ENCODE measurements around the gene ANKDD1A.

Gene ANKDD1A

DNA sequence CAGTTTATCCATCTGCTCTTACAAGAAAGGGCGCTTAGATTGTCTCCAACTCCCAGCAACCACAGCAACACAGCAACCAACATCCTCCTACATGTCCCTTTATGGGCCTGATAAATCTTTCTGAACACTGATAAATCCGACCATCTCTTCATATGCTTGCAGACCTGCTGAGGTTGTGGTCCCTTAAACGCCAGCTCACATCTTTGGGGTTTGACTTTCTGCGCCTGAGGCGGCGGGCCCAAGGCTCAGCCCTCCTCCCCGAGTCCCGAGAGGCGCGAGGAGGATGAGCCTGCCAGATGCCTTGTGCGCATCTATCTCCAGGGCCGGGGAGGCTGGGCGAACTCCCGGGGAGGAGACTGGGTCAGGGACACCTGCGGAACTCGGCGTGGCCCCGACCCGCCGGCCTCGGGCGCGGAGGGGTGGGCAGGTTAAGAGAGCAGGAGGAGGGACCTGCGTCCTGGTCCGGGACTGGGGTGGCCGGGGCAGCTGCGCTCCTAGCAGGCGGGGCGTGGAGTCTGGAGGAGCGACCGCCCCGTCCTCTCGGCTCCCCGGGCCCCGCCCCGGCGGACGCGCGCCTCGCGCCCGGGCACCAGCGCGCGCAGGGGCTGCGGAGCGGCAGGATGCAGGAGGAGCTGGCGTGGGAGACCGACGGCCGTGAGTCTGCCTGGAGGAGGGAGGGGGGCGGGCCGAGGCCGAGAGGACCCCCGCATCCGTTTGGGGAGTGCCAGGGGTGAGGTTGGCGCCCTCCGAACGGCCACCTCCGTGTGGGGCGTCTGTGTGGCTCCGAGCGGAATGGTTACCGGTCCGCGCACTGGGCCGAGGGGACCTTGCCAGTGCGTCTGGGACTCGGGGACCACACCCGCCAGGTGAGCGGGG is at the start of gene ANKDD1A:
ANKDD1A (plus strand) TSS at position 592 of the 876 bp plus-strand sequence; CDS start at position 621, 29 bp downstream.
- DNase-seq: no peak

DNA sequence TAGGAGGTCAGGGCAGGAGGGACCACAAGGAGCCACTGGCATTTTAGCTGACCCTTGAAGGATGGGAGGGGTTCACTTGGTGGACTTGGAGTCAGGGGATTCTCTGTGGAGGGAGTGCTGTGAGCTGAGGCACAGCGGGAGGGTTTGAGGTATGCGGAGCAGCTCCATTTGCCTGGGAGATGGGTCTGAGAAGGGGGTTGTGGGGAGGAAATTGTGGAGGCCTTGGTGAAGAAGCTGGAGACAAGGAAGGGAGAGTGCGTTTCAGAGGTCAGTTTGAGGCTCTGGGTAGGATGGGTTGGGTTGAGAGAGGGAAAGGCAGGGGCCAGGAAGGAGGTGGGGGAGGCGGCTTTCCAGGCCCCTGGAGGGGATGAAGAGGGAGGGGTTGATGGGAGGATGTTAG is 49.7 kb upstream of the ANKDD1A start:
- no peak for DNase-seq

DNA sequence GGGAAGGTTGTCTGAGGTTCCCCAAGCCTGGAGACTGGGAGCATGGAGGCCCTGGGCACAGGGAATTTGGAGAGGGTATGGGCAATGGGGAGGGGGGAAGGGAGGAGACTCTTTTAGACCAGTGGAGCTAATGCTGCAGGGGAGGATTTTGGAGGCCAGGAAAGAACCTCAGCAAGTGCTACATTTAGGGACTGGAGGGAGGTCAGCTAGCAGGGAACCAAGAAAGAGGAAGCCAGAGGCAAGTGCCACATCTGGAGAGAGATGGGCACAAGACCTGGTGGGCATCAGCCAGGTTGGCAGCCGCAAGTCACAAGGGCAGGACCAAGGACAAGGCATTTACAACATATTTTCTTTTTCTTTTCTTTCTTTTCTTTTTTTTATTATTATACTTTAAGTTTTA is 49.3 kb upstream of the ANKDD1A start:
- DNase-seq: no peak

DNA sequence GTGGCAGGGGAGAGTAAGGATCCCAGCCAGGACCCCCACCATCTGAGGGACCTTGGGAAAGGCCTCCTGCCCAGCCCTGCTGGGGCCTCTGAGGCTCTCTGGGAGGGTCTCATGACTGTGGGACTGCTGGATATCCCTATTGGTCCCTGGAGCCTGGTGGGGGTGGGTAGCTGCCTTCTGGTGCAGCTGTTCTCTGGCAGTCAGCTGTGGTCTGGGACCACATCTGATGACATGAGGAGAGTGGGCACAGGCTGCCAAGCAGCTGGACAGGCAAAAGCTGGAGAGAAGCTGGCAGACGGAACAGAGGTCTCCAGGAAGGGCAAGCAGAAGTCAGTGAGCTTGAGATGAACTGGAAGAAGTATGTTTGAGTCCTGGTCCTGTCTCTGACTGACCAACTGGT is 47.6 kb upstream of the ANKDD1A start:
- DNase-seq: no peak

DNA sequence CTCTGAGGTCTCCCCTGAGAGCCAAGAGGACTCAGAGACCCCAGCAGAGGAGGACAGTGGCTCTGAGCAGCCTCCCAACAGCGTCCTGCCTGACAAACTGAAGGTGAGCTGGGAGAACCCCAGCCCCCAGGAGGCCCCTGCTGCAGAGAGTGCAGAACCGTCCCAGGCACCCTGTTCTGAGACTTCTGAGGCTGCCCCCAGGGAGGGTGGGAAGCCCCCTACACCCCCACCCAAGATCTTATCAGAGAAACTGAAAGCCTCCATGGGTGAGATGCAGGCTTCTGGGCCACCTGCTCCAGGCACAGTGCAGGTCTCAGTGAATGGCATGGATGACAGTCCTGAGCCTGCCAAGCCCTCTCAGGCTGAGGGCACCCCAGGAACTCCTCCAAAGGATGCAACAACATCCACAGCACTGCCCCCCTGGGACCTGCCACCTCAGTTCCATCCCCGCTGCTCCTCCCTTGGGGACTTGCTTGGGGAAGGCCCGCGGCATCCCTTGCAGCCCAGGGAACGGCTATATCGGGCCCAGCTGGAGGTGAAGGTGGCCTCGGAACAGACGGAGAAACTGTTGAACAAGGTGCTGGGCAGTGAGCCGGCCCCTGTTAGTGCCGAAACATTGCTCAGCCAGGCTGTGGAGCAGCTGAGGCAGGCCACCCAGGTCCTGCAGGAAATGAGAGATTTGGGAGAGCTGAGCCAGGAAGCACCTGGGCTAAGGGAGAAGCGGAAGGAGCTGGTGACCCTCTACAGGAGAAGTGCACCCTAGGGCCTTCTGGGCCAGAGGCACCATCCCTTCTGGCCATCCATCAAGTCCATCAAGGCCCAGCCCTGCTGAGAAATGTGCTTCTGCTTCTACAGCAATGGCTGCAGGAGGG is 46.3 kb upstream of the ANKDD1A start:
- no peak for DNase-seq

DNA sequence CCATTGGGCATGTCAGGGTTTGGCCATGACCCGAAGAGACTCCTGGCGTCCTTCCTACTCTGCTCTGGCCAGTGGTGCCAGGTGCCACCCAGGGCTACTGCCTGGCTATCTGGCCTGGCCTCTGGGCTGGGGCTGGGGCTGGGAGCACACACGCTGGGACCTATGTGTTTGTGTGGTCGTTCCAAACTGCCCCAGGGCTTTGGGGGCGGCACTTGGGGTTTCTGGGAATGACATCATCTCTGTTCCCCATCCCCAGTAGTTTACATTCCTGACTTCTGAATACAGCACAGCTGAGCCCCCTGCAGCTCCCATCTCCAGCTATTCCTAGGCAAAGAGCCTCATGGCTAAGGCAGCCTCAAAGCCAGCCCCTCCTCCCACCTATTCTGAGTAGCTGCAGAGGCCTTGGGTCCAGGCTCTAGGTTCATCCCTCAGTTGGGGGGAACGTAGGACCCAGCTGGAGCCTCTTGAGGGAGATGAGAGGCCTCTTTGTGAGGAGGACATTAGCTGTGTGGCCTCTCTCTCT is 45.6 kb upstream of the ANKDD1A start:
- DNase-seq: no peak

DNA sequence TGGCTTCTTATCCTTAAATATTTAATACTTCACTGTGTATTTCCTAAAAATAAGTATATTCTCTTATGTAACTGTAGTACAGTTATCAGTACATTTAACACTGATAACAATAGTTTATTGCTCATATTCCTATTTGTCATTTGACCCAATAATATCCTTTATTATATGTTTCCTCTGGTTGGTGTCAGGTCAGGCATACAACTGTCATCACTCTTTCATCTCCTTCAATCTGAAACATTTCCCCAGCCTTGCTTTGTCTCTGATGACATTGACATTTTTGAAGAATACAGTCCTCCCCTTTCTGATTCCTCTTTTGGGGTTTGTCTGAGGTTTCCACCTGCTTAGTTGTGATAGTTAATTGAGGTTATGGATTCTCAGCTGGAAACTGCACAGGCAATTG is 42.2 kb upstream of the ANKDD1A start:
- no peak for DNase-seq

DNA sequence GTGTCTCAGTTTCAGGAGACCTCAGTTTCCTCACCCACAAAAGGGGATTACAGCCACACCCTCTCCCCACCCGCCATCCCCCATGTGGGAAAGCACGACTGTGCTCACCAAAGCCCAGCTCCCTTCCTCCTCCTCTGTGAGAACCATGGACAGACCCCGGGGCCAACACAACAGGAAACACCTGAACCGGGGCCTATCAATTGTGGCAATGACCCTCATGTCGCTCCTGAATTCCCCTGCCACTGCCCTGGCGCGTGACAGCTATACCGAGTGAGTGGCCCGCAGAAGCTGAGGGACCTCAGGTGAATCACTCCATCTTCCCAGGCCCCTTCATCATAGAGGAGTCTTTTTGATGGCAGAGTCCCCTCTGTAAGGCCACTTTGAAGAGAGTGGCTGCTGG is 41.3 kb upstream of the ANKDD1A start:
- no peak for DNase-seq

DNA sequence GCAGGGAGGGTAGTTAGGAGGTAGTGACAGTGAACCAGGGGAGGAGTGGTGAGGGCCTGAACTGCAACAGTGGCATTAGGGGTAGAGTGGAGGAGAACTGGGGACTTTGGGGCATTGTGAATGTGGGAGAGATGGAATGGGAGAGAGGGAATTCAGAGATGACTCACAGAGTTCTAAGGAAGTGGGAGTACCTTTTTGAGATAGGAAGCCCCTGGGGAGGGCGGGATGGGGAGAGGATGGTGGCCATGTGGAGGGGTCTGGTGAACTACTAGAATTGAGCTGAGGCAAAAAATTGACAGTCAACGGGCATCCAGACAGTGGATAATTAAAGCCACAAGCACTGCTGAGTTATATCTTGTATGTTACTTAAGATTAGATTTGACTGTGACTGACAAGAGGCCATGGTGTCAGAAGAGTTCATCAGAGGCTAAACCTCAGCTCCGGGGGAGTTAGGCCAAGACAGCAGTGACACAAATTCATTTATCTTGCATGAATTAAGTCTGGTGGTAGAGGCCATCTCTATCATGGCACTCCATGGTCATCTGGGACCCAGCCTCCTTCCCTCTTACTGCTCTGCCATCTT is 36.0 kb upstream of the ANKDD1A start:
- DNase-seq: no peak

DNA sequence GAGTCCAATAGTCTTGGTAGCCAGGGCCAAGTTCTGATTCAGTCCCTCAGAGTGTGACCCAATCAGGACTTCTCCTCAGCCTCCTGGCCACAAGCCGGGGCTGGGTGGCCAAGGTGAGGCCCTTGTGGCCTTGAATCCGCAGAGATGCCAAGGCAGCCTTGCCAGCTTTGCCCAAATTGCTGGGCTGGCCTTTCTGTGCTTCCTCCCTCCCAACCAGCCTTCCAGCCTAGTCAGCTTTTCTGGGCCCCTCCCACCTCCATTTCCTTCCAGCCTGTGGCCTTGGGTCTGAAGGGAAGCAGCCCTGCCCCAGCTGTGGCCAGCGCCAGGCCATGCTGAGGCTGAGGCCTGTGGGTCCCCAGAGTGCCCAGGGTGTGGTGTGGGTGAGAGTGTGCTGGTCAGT is 34.3 kb upstream of the ANKDD1A start:
- DNase-seq: no peak

DNA sequence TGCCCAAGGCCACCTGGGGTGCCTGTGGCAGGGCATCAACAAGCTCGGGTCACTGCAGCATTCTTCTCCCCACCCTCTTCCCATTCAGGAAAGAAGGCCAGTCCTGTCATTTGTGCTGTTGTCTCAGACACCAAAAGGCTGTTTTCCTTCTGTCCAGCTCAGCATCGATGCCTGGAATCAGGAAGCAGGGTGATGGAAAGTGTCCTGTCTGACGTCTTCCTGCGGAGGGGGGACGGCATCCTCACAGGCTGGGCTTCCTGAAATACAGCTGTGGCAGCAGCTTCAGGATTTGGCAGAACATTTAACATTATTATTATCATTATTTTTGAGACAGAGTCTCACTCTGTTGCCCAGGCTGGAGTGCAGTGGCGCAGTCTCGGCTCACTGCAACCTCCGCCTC is 33.0 kb upstream of the ANKDD1A start:
- DNase-seq: no peak

DNA sequence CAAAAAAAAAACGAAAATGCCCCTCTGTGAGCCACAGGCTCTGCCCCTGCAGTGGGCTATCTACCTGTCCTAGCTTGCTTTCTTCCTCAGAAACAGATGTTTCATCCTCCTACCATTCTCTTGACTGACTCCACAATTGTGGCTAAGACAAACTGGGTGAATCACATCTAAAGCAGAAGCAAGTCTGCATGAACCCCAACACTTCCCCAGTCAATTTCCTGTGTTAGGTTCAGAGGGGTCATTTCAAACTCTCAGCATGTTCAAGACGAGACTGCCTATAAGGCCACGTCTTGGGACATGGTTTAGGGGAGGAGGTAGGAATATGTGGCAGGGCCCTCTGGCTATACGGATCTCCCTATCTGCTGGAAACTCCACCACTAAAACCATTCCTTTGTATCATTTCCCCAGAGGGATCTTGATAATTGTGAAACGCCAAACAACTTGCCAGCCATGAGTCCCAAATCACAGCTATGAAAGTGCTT is 28.6 kb upstream of the ANKDD1A start:
- peak; percentile 50 for DNase-seq

DNA sequence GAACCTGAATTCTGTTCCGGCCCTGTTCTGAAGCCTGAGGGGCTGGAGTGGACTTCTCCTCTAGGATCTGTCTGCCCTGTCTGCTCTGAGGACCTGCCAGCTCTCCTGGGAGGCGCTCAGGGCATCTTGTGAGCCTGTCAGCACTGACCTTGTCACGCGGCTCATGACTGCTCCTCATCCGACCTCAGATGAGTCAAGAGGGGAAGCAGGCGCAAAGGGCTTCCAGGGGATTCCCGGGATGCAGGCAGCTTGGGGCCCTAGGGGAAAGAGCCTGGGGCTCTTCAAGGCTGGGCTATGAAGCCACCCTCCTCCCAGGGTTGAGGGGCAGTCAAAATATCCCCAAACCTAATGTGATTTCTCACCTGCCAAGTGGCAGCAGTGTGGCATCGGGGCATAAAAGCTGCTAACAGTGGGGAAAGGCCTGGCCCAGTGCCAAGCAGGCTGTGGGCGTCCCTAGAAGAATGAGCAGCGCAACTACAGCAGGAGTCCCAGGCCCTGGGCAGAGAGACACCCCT is 27.6 kb upstream of the ANKDD1A start:
- no peak for DNase-seq

DNA sequence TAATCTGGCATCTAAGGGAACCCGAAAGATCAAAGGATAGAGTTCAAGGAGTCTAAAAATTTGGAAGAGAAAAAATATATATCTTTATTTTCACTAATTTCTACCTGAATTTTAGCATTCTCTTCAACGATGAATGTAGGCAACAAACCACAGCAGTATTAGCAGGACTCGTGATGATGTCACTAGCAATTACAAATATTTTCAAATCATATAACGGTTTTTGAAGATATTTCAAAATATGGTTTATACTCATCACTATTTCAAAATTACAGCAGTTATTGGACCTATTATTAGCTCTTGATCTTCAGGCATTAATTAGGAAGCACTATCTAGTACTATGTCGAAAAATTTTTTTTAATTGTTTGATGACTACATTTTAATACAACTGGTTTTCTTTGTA is 27.0 kb upstream of the ANKDD1A start:
- no peak for DNase-seq

DNA sequence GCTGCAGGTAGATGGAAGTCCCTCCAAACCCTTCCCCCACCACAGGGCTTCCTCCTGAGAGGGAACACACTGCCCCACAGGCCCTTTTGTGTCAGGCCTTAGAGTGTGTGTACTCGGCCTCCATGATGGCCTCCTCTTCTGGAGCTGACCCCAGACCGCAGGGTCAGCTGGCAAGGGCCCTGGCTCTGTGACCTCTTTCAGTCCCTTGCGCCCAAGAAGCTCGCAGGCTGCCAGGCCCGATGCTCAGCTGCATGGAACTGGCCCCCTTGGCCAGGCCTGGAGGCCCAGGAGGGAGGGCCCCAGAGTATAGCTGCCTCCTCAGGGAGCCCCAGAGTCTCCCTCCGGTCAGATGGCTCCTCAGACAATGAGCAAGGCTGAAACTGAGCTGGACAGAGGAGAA is 23.4 kb upstream of the ANKDD1A start:
- DNase-seq: no peak

DNA sequence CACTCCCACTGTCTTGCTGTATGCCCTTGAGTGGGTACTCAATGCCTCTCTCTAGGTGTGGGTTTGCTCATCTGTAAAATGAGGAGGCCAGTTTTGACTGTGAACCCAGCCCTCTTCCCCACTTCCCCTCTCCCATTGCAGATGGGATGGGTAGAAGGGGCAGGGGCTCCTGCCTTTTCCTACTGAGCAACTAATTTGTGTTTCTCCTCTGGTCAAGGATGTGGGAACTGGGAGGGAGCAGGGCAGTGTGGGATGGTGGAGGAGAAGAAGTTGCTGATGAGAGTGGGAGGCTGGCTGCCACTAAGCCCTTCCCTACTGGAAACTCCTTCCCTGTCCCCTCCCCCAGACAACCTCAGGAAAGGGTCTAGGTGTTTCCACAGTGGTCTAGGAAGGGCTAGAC is 20.1 kb upstream of the ANKDD1A start:
- DNase-seq: no peak

DNA sequence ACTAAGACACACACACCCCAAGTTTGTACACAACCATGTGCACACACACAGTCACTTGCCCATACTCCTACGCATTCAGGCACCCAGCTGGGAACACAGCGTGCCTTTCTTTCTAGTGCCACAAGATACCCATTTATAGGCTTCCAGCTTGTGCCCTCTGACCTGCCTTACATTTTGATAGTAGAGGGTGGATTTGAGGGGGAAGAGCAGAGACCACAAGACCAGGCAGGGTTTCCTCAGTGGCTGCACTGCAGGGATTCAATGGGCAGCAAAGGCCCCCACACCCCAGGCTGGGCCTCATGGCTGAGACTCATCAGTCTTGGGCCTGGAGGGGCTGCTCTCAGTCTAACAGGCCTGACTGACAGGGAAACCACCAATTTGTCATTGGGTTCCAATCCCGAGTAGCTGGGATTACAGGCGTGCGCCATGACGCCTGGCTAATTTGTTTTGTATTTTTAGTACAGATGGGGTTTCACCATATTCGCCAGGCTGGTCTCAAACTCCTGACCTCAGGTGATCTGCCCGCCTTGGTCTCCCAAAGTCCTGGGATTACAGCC is 18.8 kb upstream of the ANKDD1A start:
- DNase-seq: no peak

DNA sequence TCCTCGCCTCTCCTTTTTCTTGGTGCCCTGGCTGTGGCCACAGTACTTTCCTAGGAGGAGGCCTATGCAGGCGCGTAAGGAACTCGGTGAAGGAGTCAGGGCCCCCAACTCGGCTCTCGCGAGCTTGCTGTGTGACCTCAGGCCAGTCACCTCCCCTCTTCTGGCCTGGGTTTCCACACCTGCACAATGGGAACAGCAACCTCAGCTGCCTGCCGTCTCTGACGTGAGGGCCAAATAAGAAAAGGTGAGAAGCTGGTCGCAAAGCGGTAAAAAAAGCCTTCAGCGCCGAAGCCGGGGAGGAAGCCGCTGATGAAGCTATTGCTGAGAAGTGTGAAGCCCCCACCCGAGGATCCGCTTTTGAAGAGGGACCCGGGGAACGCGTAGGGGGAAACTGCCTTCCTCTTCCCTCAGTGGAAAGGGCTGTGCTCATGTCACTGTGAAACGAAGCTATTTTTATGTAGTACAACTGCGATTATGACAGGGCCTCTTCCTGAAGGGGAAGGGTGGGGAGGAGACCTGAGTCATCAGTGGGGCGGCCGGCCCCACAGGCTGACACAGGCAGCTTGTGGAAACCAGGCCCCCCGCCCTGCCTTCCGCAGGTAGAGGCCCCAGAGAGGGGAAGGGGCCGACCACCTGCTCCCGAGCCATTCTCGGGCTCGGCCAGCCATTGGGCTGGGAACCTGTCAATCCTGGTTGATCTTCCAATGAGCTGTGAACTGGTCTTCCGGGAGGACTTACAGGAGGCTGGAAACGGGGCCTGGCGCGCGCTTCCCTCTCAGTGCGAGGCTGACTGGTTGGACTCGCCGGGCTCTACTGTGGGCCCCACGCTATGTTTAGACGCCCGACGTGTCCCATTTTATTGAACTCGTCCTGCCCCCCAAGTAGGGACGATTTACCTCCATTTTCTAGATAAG is 18.0 kb upstream of the ANKDD1A start:
- DNase-seq: peak; percentile 100

DNA sequence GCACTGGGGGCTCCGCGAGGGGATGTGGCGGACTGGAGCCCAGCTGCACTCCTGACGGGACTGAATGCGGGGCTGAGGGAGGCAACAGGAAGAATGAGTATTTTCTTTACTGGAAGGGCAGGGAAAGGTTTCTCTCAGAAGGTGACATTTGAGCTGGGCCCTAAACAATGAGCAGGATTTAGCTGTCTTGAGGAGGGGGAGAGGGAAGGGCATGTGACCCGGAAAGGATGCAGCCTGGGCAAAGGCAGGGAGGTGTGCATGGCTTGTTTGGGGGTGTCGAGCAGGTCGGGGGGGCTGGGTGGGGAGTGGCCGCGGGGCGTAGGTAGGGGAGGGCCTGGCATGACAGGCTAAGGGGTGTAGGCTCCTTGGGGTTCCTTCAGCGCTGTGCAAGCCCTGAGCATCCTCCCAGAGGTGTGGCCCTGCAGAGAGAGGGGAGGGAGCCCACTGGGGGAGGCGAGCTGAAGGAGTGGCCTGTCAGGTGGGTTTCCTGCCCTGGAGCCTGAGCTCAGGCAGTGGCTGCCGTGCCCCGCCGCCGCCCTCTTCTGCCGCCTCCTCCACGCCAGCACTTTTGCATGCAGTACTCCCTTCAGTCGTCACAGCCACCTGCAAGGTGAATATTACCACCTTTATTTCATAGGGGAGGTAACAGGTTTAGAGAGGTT is 17.2 kb upstream of the ANKDD1A start:
- peak; percentile 50 for DNase-seq

DNA sequence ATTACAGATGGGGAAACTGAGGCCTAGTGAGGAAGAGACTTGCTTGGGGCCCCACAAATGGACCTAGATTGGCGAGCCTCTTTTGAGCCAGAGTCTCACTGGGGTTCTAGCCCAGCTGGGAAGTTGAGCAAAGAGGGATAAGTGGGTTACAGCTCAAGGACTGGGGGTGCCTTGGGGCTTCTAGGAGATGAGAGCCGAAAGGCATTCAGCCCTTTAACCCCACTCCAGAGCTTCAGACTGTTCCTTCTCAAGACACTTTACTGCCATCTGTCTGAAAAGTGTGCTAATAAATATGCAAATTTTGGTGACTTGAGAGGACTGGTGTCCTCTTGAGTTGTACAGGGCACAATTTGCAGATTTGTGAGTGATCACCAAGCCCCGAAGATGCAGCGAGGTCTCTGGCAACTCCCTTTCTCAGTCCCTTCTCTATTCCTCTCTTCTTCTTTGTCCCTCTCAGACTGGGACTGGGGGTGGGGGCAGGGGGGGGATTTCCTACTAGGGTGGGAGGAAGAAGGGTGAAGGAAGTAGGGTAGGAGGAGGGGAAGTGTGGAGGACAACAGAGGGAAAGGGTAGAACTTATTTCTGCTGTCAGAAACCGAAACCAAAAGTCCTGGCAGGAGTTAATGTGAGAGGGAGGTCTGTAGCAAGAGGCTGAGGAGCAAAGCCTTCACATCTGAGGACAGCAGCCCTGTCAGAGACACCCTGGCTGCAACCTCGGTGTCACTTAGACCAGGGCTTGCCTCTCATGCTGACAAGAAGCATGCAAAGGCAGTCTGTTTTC is 16.2 kb upstream of the ANKDD1A start:
- peak; percentile 64 for DNase-seq
